Stimulated activated CD4-positive, alpha-beta T cell treated with anti-CD3 and anti-CD28 coated beads, Interleukin-4, amount 100 ng/mL, for 4 hours (primary cell): ENCODE measurements around the gene SEC61A1.

ENCODE experiments used
- DNase-seq, 2 experiments: peaks; one replicate each; pipeline ENCODE4 v3.0.0-alpha.2; 2020

Gene SEC61A1

DNA sequence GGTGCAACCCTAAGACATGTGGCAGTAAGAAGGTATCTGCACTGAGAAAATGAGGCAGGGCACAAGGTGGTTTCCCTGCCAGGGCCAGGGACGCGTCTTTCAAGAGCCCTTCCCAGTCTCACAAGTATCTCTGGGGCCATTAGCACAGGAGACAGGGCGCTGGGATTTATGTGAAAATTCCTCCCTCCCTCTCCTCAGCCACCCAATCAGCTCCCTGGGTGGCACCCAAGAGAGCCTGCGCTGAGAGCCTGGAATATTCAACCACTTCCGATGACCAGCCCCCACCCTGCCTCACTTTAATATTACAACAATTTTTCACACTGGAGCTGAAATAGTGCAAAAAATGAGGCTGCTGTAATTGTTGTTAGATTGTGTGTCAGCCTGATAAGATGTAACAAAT lies 26.1 kb downstream of the SEC61A1 start:
- no peak for DNase-seq

DNA sequence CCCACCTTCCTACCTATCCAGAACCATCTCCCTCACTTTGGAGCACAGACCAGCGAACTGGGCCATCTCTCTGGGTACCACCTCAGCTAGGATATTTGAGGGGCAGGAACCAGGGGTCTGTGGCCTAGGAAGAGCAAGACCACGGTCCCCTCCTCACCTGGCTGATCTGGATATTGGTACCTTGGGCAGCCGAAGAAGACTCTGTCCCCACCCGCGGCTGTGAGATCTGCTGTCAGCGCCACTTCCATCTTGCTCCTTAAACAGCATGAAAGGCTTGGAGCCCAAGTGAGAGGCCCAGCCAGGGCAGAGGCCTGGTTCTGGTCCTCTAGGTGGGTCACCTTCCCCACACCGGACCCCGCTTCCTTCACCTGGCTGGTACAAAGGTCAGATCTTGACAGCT lies 26.6 kb downstream of the SEC61A1 start:
- DNase-seq: no peak

DNA sequence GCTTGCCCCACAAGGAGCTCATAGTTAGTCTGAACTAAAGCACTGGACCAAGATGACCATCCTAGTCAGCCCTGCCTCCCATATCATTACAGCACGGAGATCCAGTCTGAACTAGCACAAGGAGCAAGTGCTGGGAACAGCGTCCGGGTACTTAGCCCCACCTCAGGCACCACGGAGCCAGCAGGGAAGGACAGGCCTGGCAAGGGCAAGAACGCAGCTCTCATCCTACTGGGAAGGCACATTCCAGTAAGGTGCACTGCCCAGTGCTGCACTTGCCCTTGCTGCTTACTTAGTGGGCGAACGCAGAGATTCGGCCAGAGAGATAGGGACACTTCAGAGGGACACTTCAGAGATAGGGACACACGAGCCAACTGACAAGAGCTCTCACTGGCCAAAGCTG lies 27.6 kb downstream of the SEC61A1 start:
- no peak for DNase-seq

DNA sequence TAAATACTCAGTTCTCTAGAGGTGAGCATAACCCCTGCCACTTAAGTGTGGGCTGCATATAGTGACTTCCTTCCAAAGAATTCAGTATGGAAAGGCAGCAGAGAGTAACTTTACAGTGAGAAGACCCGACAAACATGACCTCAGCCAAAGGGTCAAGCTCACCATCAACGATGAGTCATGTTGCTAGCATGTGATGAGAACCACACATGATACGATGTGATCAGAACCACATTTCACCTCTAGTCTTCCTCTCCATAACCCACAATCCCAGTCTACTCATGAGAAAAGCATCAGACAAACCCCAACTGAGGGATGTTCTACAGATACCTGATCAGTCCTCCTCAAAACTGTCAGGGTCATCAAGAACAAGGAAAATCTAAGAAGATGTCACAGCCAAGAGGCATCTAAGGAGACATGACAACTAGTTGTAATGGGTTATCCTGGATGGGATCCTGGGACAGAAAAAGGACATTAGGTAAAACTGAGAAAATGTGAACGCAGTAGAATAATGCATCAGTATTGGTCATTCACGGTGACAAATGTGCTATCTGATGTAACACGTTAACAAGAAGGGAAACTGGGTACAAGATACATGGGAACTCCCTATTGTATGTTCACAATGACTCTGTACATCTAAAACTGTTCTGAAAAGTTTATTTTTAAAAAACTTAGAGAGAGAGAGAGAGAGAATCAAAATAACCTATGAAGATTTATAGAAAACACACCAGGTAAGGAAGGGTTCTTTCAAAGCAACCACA lies 28.3 kb downstream of the SEC61A1 start:
- DNase-seq: no peak

DNA sequence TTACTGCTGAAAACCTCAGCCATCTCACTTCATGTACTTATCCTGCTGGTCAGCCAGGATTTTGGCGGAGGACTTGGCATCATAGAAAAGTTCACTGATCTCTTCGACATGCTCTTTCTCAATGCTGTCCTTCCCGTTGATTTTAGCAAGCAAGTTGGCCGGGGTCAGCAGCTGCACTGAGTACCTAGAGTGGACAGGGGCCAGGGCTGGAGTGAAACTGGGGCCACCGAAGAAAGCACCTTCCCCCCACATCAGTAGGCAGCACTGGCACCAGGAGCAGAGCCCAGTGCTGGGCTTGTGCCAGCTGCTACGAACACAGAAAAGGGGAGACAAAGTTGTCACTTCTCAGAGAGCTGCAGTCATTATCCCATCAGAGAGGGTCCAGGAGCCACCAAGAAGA lies 29.0 kb downstream of the SEC61A1 start:
- no peak for DNase-seq

DNA sequence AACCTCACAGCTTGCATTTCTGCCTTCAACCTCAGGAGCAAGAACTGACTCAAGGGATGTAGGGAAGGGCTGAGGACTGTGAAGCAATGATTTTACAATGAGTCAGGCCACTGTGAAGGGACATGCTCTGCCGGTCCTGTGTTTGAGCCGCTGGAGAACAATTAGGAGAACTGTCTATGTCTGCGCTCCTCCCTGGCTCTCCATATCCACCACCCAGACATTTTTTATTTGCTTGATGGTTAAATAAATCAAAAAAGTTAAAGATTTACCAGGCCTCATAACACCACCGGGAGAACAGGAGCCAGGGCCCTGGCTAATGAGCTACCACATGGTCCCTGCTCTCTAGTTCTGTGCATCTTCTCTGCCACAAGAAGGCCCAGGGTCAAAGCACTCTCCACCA lies 29.6 kb downstream of the SEC61A1 start:
- DNase-seq: no peak

DNA sequence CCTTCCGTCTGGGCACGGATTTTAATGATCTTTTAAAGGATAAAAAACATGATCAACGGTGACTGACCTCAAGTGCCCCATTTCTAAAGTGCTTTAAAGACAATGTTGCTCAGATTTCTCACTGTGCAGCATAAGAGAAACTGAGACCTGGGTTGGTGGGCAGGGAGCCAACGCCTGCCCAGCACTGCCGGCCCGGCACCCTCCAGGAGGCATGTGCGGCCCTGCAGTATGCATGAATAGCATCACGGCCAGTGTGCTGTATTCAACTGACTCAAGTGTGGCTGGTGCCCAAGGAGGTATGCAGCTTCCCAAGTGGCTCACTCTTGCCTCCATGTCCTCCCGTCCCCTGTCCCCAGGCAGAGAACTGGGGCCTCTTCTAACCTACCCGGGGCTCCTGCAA lies 30.3 kb downstream of the SEC61A1 start:
- DNase-seq: no peak

DNA sequence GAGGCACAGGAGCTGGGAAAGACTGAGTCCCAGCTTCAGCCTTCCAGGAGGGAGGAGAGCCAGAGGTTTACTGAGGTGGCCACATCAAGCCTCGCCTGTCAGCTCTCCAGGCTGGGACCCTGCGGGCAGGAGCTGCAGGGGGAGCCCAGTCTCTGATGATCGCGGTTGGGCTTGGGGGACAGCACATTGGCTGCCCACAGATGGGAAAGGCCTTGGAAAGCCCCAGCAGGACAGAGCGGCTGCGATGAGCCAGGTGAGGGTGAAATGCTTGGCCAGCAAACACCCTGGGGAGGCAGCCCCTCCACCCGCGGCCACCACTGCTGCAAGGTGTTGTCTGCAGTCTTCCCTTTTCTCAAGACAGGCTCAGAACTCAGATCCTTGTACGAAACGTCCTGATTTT lies 31.2 kb downstream of the SEC61A1 start:
- DNase-seq: no peak

DNA sequence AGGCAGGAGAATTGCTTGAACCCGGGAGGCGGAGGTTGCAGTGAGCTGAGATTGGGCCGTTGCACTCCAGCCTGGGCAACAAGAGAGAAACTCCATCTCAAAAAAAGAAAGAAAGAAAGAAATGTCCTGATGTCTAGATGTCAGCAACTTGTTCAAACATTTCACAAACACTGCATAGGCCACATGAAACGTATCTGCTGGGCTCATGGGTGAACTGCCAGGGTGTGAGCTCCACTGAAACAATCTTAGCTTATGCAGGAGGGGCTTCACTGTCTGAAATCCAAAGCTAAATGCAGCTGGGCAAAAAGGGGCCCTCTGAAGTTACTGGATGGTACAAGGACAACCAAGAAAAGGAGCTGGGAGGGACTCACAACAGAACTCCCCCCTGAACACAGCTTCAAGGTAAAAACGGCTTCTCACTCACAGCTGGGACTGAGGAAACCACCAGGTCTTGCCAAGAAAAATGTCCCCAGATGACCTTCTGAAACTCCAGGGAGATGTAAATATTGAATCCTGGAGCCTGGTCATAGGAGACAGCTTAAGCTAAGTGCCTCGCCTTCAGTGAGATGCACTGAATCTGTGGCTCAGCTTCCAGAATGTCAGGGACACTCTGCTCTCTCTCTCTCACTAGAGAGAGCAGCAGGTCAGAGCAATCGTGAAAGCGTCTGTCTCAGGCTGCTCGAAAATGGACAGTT lies 31.9 kb downstream of the SEC61A1 start:
- DNase-seq: no peak

DNA sequence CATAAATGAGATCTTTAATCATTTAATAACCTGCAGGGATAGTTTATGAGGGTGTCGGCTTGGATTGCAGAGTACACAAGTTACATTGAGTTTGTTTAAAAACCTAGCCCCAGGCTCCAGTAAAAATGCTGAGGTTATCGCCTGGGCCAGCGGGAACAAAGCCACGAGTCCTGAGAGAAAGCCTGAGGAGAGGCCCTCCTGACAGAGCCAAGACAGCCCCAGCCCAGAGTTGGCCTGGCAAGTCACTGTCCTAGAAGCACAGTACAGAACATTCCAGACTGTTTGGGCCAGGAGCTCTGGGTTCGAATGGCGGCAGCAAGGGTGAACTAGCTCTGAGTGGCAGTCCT lies 32.4 kb downstream of the SEC61A1 start:
- DNase-seq: no peak

DNA sequence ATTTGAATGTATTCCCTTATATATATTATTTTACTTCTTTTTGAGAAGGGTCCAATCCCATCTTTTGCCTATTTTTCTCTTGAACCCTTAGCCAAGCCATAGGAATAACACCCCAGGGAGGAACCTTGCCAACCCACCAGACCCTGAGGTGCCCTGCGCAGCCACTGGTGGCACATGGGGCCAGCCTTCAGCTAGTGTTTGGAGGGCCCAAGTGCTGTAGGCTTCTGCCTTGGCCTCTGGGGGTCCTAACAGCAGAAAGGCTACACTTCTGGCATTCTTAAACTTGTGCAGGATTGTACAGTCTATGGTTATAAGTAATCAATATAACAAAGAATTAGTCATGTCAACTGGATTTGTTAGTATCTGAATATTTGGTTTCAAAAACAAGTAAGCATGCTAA lies 36.9 kb downstream of the SEC61A1 start:
- DNase-seq: no peak

DNA sequence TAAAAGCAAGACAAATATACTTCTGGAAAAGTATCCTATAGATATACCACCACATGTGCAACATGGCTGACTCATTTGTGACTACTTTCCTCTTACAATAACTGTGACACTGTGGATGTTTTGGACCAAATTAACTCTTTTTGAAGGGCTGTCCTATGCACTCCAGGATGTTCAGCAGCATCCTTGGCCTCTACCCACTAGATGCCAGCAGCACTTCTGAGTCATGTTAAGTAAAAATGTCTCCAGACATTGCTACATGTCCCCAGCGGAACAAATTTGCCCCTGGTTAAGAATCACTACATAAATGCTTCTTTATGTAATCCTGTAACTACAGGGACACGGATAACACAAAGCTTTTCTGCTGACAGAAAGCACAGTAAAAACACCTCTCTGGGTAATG lies 39.3 kb downstream of the SEC61A1 start:
- DNase-seq: no peak

DNA sequence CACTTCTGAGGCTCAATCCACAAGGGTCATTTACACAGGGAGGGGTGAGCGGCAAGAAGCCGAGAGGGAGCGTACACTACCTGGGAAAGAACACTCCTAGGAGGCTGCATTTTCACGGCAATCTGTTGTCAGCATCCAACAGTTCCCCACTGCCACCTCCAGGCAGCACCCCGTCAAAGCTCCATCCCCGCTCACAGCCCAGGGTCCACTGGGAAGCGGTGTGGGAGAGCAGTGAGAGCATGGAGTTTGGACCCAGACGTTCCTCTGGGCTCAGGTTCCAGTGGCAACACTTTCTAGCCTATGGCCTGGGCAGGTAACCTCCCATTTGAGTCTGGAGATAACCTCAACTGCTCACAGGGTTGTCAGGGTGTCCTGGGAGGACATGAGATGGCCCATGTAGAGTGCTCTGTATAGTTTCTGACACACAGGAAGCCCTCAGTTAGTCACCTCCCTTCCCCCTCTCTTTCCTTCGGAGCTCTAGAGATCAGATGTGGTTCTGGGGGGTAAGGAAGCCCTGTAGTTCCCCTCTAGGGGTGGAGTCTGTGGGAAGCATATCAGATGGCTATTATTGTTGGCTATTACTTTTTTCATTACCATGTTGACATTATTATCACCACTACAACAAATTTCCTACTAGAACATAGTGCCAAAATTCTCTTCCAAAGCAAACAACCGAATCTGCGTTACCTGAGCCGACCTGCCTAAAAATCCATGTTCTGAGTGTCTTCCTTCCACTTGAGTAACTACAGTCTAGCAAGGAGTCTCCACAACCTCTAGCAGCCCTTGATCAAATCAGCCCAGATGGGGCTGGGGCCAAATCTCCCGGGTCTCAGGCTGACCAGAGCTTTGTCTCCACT lies 42.3 kb downstream of the SEC61A1 start:
- no peak for DNase-seq

DNA sequence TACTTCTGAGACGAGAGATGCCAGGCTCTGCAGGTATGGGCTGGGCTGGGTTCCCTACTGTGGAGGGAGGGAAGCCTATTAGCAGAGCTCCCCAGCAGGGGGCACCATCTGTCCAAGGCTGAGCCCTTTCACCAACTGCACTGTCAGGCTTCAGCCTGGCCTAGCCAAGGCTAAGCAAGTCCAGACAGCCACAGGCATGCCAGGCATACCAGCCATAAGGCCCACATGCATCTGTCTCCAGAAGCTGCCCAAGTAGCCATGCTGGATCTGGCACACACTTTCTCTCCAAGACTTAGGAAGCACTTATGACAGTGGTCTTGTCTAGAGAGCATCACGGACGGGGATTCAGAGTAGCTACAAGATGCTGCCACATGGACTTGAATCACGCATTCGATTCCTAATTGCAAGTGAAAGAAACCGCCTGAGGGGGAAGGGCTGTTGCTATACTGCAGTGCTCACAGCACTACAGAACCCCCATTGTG lies 43.0 kb downstream of the SEC61A1 start:
- DNase-seq: peak; percentile 68 to 74

DNA sequence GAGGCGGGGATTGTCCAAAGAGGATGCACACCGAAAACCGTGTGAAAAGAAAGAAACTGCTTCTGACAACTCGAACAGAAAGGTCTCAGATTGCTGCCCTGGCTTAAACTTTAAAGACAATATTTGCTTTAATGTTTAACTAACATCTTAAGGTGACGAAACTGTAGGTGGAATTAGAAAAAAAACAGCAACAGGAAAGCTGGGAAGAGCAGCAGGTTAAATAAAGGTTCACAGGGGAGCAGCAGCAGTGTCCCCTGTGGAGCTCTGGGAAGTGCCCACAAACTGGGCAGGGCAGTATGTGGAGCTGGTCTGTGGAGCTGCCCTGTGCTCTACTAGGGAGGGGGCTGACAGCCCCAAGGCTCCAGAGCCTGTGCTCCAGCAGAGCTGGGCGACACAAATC lies 46.0 kb downstream of the SEC61A1 start:
- DNase-seq: no peak

DNA sequence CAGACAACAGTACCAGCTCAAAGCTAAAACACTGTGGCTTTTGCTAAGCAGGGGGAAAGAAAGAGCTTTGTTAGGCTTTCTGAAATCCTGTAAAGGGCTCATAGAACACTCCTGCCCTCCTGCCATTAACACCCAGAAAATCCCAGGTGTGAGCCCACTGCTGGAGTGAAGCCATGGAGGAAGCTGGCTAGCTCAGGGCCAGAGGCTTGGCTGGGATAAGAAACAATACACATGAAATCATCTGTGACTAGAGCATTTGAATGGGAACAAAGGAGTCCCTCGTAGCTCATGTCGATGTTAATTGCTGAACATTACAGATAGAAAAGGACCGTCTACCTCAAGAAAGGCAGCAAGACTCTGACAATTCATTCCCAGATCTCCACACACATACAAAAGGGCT lies 47.9 kb downstream of the SEC61A1 start:
- no peak for DNase-seq

DNA sequence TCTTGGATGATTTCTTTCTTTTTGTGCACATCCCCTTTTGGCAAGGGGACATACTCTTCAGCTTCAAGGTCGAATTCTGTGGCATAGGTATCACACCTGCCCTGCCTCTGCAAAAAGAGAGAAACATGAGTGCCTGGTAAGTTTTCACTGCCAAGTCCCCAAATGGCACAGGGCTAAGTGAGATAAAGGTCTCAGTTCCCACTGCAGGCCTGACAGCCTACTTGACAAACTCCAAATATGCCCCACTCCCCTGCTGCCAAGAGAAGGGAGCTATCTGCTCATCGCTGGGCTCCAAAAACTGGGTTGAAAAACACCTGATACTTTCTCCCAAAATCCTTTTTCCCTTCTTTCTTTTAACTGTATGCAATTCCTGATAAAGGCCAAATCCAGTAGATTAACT lies 48.4 kb downstream of the SEC61A1 start:
- DNase-seq: no peak

DNA sequence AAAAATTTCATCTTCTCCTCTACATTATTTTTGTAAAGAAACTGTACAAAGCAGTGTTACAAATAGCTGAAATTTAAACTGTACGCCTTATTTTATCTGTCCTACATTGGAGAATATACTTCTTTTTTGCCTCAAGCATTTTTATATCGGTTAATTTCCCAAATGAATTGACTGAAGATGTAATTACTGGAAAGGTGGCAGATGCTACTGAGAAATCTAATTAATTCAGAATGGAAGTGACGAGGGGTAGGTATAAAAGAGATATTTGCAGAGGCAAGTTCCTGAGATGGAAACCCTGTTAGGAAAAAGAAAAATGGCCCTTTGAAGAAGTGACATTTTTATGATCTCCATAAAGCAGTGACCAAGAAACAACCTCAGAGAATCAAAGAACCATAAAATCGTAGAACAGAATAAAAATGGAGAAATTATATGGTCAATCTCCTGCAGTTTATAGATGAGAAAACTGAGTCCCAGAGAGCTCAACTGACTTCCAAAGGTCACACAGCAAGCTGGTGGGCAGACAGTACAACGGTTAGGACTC lies 51.0 kb downstream of the SEC61A1 start:
- DNase-seq: no peak

DNA sequence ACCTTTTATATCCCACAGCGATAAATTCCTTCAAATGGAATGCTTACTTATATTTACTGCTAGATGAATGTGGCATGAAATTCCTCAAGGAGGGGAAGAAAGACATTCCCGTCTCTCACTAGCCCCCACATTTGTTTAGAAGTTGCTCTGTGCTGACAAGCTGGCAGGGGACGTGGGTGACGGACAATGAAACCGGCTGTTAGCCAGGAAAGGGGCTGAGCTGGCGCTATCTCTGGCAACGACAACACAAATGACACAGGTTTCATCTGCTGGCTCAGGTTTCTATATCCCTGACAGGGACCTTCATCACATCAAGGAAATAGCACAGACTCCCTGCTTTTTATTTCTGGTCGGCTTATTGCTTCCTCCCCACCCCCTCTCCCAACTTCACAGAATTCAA lies 55.6 kb downstream of the SEC61A1 start:
- DNase-seq: no peak

DNA sequence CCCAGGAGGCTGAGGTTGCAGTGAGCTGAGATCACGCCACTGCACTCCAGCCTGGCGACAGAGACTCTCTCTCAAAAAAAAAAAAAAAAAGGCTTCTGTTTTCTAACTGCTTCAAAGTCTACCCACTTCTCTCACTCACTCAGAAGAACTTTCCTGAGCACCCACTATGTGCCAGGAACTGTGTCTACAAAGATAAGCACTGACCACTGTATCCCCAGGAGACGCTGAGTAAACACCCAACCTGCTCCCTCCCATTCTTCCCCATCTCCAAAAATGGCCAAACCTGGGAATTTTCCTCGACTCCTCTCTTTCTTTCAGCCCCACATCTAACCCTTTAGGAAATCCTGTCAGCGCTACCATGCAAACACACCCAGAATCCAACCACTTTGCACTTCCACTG lies 58.9 kb downstream of the SEC61A1 start:
- DNase-seq: no peak

DNA sequence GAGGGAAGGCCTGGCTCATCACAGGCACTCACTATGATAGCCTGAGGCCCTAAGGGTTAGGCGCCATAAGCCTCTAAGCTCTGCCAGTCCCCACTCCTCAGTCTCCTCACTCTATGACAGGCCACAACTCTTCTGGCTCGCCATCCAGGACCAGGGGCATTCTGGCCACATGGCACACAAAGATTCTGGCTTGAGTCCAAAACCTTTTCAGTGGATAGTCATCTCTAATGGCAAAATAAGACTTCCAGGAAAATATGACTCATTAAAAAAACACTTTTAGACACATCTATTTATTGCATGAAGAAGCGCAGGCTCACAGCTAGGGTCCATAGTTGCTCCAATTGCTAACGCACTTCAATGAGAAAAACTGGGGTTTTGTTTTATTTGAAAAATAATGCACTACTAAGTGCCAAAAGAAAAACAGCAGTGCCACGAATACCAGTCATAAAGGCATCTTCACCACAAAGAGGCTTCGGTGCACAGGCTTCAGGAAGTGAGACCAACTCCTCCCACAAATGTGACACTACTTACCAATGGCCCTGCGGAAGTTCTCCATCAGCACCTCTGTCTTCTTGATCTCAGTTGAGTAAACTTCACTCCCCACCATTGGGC lies 60.2 kb downstream of the SEC61A1 start:
- peak in 1 of 2 experiments; percentile 25 for DNase-seq

DNA sequence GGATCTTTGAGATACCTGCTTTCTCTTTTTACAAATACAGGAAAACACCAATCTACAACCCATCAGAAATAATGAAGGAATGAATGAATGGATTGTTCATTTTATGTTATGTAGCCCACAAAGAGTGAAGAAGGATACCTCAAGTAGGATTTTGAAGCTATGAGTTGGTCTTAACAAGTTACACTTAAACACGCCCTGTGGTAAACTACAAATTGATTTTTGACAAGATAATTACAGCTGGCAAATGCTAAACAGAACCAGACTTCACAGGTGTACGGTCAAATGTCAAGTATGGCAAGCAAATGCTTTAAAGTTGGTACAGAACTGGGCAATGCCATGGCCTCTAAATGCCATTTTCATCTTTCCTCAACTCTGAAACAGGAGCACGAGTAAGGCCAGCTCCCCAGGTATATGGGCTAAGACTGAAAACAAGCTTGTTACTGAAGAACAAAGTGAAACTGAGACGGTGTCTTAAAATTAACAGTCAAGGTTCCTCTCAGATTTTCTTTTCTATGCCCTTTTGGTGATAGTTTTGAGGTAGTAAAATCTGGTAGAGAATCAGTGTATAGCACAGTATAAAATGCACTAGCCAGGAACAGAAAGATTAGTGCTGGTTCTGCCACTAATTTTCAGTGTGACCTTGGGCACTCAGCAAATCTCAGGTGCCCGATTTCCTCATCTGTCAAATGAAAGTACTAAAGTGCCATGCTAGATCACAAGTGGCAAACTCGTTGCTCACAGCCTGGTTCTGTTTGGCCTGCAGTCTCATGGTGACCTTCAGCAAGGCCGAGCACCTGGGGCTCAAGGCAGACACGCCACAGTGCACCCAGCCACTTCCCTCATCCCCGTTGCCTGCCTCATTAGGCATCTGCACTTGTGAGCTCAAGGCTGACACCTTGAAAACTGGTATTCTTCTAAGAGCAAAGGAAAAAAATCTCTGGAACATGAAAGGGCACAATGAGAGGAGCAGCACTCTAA lies 61.9 kb downstream of the SEC61A1 start:
- no peak for DNase-seq
